ENCODE measurements around the gene SERPINB2. TPM values are rescaled to one million over a fixed set of nuclear protein-coding genes. Genes with fewer than 3 reads are reported as not detected.
A peak's percentile ranks its signal among the peaks of the same experiment; 100 is the strongest.
"Not testable (repeated sequence)": the region's sequence is repeated elsewhere in the genome, so short reads cannot be mapped to it uniquely, and the experiment has no call there.

SERPINB2 gene
- total RNA-seq, 1 donor from 2014 or later = 1.7 TPM

DNA sequence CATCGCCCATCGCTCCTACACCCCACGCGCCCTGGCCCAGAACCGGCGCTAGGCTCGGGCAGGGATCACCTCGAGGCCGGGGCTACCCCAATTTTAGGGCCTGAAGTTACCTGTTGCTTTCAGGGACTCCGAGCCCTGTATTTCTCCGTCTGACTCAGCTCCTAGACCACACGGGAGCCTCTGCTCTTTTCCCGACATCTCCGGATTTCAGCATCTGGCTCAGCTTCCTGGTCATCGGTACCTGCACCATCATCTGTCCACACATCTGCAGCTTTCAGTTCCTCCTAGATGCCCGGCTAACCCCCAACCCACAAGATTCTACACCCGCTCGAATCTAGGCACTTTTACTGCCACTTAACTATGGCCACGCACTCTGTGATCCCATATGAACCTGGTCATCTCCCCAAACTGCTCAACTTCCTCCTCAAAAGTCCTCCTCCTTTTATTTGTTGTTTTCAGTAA lies 49.5 kb downstream of the SERPINB2 start:
- no peak for DNase-seq (ENCODE audit: low read depth)
- H3K4me1 ChIP-seq (ENCODE audit: insufficient read depth, low read length) = no peaks in the 10 kb centered on the region
- no peak for TF ChIP-seq EZH2 (IDR thresholded peaks at IDR 0.05; ENCODE audit: insufficient read depth, low read length)
- TF ChIP-seq, protein P1, sequence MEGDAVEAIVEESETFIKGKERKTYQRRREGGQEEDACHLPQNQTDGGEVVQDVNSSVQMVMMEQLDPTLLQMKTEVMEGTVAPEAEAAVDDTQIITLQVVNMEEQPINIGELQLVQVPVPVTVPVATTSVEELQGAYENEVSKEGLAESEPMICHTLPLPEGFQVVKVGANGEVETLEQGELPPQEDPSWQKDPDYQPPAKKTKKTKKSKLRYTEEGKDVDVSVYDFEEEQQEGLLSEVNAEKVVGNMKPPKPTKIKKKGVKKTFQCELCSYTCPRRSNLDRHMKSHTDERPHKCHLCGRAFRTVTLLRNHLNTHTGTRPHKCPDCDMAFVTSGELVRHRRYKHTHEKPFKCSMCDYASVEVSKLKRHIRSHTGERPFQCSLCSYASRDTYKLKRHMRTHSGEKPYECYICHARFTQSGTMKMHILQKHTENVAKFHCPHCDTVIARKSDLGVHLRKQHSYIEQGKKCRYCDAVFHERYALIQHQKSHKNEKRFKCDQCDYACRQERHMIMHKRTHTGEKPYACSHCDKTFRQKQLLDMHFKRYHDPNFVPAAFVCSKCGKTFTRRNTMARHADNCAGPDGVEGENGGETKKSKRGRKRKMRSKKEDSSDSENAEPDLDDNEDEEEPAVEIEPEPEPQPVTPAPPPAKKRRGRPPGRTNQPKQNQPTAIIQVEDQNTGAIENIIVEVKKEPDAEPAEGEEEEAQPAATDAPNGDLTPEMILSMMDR (IDR thresholded peaks at IDR 0.05; ENCODE audit: insufficient read depth, low read depth, low read length) = no peak
- Mint-ChIP-seq H3K36me3 (ENCODE audit: low read depth, unreplicated experiment) (no peaks in the 10 kb centered on the region), H3K27me3 (ENCODE audit: low read depth, unreplicated experiment) (peaks cover 2% of the 10 kb centered on the region), H3K27ac (ENCODE audit: unreplicated experiment) (no peak overlapping the region), H3K9me3 (ENCODE audit: unreplicated experiment) (peaks cover 5% of the 10 kb centered on the region), H3K4me1 (ENCODE audit: low read depth, unreplicated experiment) (no peaks in the 10 kb centered on the region), H3K4me3 (ENCODE audit: unreplicated experiment) (no peak overlapping the region)
- no peaks in the 10 kb centered on the region for H3K9me3 ChIP-seq (ENCODE audit: insufficient read depth, low read depth, low read length)
- H3K9ac ChIP-seq (ENCODE audit: low read length) = peak overlapping the region; percentile 70
- no peaks in the 10 kb centered on the region for H3K27me3 ChIP-seq (ENCODE audit: insufficient read depth, low read length)
- peak overlapping the region; percentile 60 for H3K4me3 ChIP-seq (ENCODE audit: insufficient read depth, low read depth, low read length)
- no peaks in the 10 kb centered on the region for H4K20me1 ChIP-seq (ENCODE audit: insufficient read depth, low read length)
- peak overlapping the region; percentile 97 for H2AFZ ChIP-seq (ENCODE audit: low read depth, low read length)
- no peaks in the 10 kb centered on the region for H3K79me2 ChIP-seq (ENCODE audit: insufficient read depth, low read length)
- H3K27ac ChIP-seq (ENCODE audit: low read depth, low read length) = no peak overlapping the region
- no peaks in the 10 kb centered on the region for H3K36me3 ChIP-seq (ENCODE audit: insufficient read depth, low read length)
- peak overlapping the region; percentile 98 for H3K4me2 ChIP-seq (ENCODE audit: low read length)
- FAIRE-seq = no peak

DNA sequence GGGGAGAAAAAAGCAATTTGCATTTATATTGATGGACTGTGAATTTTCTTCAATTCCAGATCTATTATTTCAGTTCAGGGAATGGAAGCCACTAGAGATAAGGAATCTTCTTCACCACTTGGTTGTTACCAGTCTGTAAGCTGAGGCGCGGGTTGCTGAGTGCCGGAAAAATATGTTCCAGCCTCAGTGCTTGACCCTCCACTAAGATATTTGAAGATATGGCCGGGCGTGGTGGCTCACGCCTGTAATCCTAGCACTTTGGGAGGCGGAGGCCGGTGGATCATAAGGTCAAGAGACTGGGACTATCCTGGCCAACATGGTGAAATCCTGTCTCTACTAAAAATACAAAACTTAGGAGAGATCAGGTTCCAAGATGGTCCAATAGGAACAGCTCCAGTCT lies 52.5 kb downstream of the SERPINB2 start:
- no peak overlapping the region for H3K9ac ChIP-seq (ENCODE audit: low read length)
- Mint-ChIP-seq H3K27me3 (ENCODE audit: low read depth, unreplicated experiment) (peaks cover 9% of the 10 kb centered on the region), H3K4me3 (ENCODE audit: unreplicated experiment) (no peak overlapping the region), H3K36me3 (ENCODE audit: low read depth, unreplicated experiment) (no peaks in the 10 kb centered on the region), H3K9me3 (ENCODE audit: unreplicated experiment) (peaks cover 6% of the 10 kb centered on the region), H3K4me1 (ENCODE audit: low read depth, unreplicated experiment) (no peaks in the 10 kb centered on the region), H3K27ac (ENCODE audit: unreplicated experiment) (no peak overlapping the region)
- H3K27me3 ChIP-seq (ENCODE audit: insufficient read depth, low read length) = peaks cover 5% of the 10 kb centered on the region
- no peak overlapping the region for H3K27ac ChIP-seq (ENCODE audit: low read depth, low read length)
- no peaks in the 10 kb centered on the region for H3K36me3 ChIP-seq (ENCODE audit: insufficient read depth, low read length)
- no peak overlapping the region for H3K4me2 ChIP-seq (ENCODE audit: low read length)
- no peaks in the 10 kb centered on the region for H3K9me3 ChIP-seq (ENCODE audit: insufficient read depth, low read depth, low read length)
- no peak for FAIRE-seq
- H3K4me1 ChIP-seq (ENCODE audit: insufficient read depth, low read length) = no peaks in the 10 kb centered on the region
- TF ChIP-seq EZH2 (IDR thresholded peaks at IDR 0.05; ENCODE audit: insufficient read depth, low read length) = no peak
- TF ChIP-seq, protein P1 (IDR thresholded peaks at IDR 0.05; ENCODE audit: insufficient read depth, low read depth, low read length) = no peak
- no peak overlapping the region for H2AFZ ChIP-seq (ENCODE audit: low read depth, low read length)
- no peak for DNase-seq (ENCODE audit: low read depth)
- no peak overlapping the region for H3K4me3 ChIP-seq (ENCODE audit: insufficient read depth, low read depth, low read length)
- no peaks in the 10 kb centered on the region for H3K79me2 ChIP-seq (ENCODE audit: insufficient read depth, low read length)
- H4K20me1 ChIP-seq (ENCODE audit: insufficient read depth, low read length) = no peaks in the 10 kb centered on the region

GRCh38 chr18:63940543-63941050 lies 53.1 kb downstream of the SERPINB2 start:
- not testable (repeated sequence) for H3K4me1 Mint-ChIP-seq (ENCODE audit: low read depth, unreplicated experiment); H4K20me1 ChIP-seq (ENCODE audit: insufficient read depth, low read length); H3K4me3 Mint-ChIP-seq (ENCODE audit: unreplicated experiment); H3K27ac ChIP-seq (ENCODE audit: low read depth, low read length); H3K9ac ChIP-seq (ENCODE audit: low read length); H3K4me1 ChIP-seq (ENCODE audit: insufficient read depth, low read length); H3K27me3 Mint-ChIP-seq (ENCODE audit: low read depth, unreplicated experiment); H3K79me2 ChIP-seq (ENCODE audit: insufficient read depth, low read length); H3K4me2 ChIP-seq (ENCODE audit: low read length); FAIRE-seq; H3K36me3 Mint-ChIP-seq (ENCODE audit: low read depth, unreplicated experiment); H3K27ac Mint-ChIP-seq (ENCODE audit: unreplicated experiment); DNase-seq (ENCODE audit: low read depth); H3K9me3 ChIP-seq (ENCODE audit: insufficient read depth, low read depth, low read length); H2AFZ ChIP-seq (ENCODE audit: low read depth, low read length); H3K36me3 ChIP-seq (ENCODE audit: insufficient read depth, low read length); H3K9me3 Mint-ChIP-seq (ENCODE audit: unreplicated experiment); H3K27me3 ChIP-seq (ENCODE audit: insufficient read depth, low read length); H3K4me3 ChIP-seq (ENCODE audit: insufficient read depth, low read depth, low read length)

All from astrocyte (in vitro differentiated cells and primary cell).